HEK293T (cell line): Measurements from ENCODE around the gene TULP3.

Experiments
- CTCF ChIA-PET: fragments of 350-600 bp; formaldehyde crosslinking; extraction: SDS; loops from one replicate; lab custom pipeline; 2021; ENCODE audit warnings: antibody characterized with exemption, inconsistent platforms; lab: Yijun Ruan, JAX
- POLR2A ChIA-PET: fragments of 350-600 bp; formaldehyde crosslinking; extraction: SDS; loops from one replicate; lab custom pipeline; 2020; ENCODE audit warnings: antibody characterized with exemption, inconsistent platforms; lab: Yijun Ruan, JAX
- DNase-seq: peaks from one replicate; pipeline ENCODE4 v3.0.0; 2012; ENCODE audit warnings: mixed read lengths; ENCODE audit errors: extremely low spot score
- ARNT ChIP-seq: fragments of 450-650 bp; IDR thresholded peaks from 2 replicates; pipeline ENCODE4 v1.6.1; 2017; ENCODE audit warnings: mild to moderate bottlenecking
- BHLHE40 ChIP-seq: fragments of 450-650 bp; IDR thresholded peaks from 2 replicates; pipeline ENCODE4 v1.6.1; 2016; ENCODE audit warnings: mild to moderate bottlenecking, moderate library complexity, borderline replicate concordance
- CTBP1 ChIP-seq: fragments of 450-650 bp; IDR thresholded peaks from 2 replicates; pipeline ENCODE4 v1.6.1; 2016; ENCODE audit warnings: borderline replicate concordance
- ELF4 ChIP-seq: fragments of 450-650 bp; IDR thresholded peaks from 2 replicates; pipeline ENCODE4 v1.6.1; 2017; ENCODE audit warnings: antibody characterized with exemption
- FOXA1 ChIP-seq: fragments of 450-650 bp; IDR thresholded peaks from 2 replicates; pipeline ENCODE4 v1.6.1; 2016; ENCODE audit warnings: mild to moderate bottlenecking
- FOXK2 ChIP-seq: fragments of 450-650 bp; IDR thresholded peaks from 2 replicates; pipeline ENCODE4 v1.6.1; 2016; ENCODE audit warnings: mild to moderate bottlenecking
- FOXM1 ChIP-seq: fragments of 450-650 bp; IDR thresholded peaks from 2 replicates; pipeline ENCODE4 v1.6.1; 2017; ENCODE audit warnings: mild to moderate bottlenecking, borderline replicate concordance
- HDGF ChIP-seq: fragments of 450-650 bp; IDR thresholded peaks from 2 replicates; pipeline ENCODE4 v1.6.1; 2017; ENCODE audit warnings: antibody characterized with exemption, borderline replicate concordance
- L3MBTL2 ChIP-seq: fragments of 450-650 bp; conservative IDR thresholded peaks from 2 replicates; pipeline ENCODE4 v1.6.1; 2016; ENCODE audit warnings: mild to moderate bottlenecking
- LEF1 ChIP-seq: fragments of 450-650 bp; IDR thresholded peaks from 2 replicates; pipeline ENCODE4 v1.6.1; 2017; ENCODE audit warnings: mild to moderate bottlenecking, borderline replicate concordance
- NFRKB ChIP-seq: fragments of 450-650 bp; IDR thresholded peaks from 2 replicates; pipeline ENCODE4 v1.6.1; 2016; ENCODE audit warnings: mild to moderate bottlenecking, moderate library complexity
- SP1 ChIP-seq: fragments of 450-650 bp; IDR thresholded peaks from 2 replicates; pipeline ENCODE4 v1.6.1; 2017
- SUZ12 ChIP-seq: fragments of 450-650 bp; IDR thresholded peaks from 2 replicates; pipeline ENCODE4 v1.6.1; 2016; ENCODE audit warnings: mild to moderate bottlenecking
- TARDBP ChIP-seq: fragments of 450-650 bp; IDR thresholded peaks from 2 replicates; pipeline ENCODE4 v1.6.1; 2016
- ZNF384 ChIP-seq: fragments of 450-650 bp; IDR thresholded peaks from 2 replicates; pipeline ENCODE4 v1.6.1; 2016
- TF ChIP-seq, protein P1 (sequence below): fragments of 450-650 bp; IDR thresholded peaks from 2 replicates; pipeline ENCODE4 v1.6.1; 2016

Gene TULP3

DNA sequence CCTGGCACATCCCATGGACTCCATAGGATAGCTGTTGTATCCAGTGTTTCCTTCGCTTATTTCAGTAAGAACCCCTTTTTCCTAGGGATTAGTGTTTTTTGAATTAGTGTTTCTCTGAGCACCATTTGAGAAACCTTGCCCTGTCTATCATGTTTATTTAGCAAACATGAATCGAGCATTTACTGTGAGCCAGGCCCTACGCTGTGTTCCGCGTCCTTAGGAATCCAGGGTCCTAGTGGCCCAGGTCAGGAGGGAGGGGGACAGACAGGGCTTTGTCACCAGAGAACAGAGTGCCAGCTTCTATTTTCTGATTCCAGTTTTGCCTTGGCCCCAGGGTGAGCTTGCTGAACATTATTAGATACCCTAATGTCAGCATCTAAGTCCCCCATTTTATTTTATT is 71.0 kb downstream of the TULP3 start:
- no peak for DNase-seq
- no peak for TF ChIP-seq NFRKB
- TF ChIP-seq CTBP1 = no peak
- TF ChIP-seq SUZ12 = no peak
- TF ChIP-seq HDGF = no peak
- TF ChIP-seq, protein P1, sequence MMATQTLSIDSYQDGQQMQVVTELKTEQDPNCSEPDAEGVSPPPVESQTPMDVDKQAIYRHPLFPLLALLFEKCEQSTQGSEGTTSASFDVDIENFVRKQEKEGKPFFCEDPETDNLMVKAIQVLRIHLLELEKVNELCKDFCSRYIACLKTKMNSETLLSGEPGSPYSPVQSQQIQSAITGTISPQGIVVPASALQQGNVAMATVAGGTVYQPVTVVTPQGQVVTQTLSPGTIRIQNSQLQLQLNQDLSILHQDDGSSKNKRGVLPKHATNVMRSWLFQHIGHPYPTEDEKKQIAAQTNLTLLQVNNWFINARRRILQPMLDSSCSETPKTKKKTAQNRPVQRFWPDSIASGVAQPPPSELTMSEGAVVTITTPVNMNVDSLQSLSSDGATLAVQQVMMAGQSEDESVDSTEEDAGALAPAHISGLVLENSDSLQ = 0 out of 2 replicates have a peak, but pooled peaks have one; percentile 3
- ChIA-PET POLR2A (no interaction called here), CTCF (no interaction called here)

DNA sequence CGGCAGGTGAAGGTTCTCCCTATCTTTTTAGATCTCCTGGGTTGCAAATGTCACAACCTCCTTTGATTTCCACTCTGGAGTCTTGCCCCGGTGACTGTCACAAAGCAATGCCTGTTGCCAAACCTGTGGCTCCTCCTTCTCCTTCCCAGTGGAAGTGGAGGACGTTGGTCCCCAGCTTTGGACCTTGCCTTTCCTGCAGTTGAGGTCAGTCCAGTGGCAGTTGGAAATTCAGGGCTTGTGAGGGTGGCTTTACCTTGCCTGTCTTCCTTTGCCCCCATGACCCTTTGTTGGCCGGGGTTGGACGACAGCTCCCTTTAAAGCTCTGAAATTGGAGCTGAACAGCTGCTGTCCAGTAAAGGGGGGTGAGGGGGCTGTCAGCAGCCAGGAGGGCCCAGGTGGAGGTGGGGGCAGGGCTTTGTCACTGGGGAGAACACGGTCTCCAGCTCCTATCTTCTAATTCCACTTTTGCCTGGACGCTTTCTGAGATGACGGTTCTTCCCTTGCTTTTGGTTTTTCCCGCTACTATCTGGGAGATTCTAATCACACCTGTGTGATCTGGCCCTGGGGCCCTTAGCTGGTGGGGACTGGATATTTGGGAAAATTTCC is 72.6 kb downstream of the TULP3 start:
- no peak for DNase-seq
- ChIA-PET CTCF (interaction anchor here (1.0 kb wide), 1 partner anchor 14 kb away, joined by 3 read pairs; no protein-coding TSS in a partner anchor), POLR2A (interaction anchor here (1.2 kb wide), 1 partner anchor 73 kb away, joined by 3 read pairs; the partner anchor contains the start of gene TULP3)
- TF ChIP-seq SP1 (no peak), L3MBTL2 (no peak), ARNT (no peak), LEF1 (no peak), CTBP1 (no peak), ZNF384 (no peak), TARDBP (no peak), FOXA1 (no peak), FOXM1 (no peak), FOXK2 (no peak), ELF4 (no peak), SUZ12 (no peak), NFRKB (no peak), BHLHE40 (no peak), HDGF (no peak)
- TF ChIP-seq, protein P1 = no peak

DNA sequence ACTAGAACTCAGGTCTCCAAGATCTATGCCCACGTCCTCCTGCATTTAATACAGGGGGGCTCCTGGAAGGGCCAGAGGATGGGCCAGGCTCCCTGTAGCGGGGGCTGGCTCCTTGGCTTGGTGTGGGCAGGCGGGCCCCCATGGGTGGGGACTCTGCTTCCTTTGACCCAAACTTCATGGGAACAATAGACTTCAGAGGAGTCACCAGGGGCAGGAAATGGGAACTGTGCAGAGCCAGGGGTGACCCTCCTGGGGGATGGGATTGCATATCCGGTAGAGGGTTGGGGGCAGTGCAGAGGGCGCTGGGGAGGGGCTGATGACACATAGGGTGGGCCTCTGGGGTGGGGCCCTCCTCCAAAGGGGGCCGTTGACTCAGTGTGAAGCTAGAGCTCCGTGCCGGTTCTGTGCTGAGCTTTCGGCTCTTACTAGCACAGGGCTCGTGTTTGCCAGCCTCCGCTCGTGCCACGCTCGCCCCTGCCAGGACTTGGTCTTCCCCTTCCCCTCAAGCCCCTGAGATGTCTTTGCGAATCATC is 73.1 kb downstream of the TULP3 start:
- POLR2A ChIA-PET = interaction anchor here (1.2 kb wide), 1 partner anchor 73 kb away, joined by 3 read pairs; the partner anchor contains the start of gene TULP3
- DNase-seq = no peak
- CTCF ChIA-PET = interaction anchor here (1.0 kb wide), 1 partner anchor 14 kb away, joined by 3 read pairs; no protein-coding TSS in a partner anchor
- TF ChIP-seq SUZ12 (no peak), FOXK2 (no peak), NFRKB (no peak), ARNT (no peak), ELF4 (no peak), LEF1 (no peak), TARDBP (no peak), FOXA1 (no peak), ZNF384 (no peak), SP1 (no peak), BHLHE40 (no peak), HDGF (no peak), FOXM1 (no peak), L3MBTL2 (no peak), CTBP1 (no peak)
- TF ChIP-seq, protein P1 = no peak

DNA sequence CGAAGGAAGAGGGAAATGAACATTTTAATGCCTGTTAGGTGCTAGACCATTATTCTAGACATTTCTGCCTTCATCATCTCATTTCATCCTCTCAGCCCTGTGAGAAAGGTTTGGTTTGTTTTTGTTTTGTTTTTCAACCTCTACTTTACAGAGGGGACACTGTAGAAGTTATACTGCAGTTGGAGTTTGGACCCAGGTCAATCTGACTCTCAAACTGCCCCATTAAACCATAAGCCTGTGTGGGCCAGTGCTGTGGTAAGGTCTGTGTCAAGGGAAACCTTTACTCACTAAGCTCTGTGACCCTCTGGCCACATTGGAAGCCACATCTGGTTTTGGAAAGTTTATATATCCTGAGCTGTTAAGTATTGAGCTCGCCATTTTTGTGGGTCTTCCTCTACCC is 77.0 kb downstream of the TULP3 start:
- POLR2A ChIA-PET = no interaction called here
- TF ChIP-seq L3MBTL2 (no peak), BHLHE40 (no peak)
- no peak for DNase-seq
- CTCF ChIA-PET = interaction anchor here (0.6 to 0.7 kb wide), 2 partner anchors 46 to 236 kb away, joined by 3 read pairs; no protein-coding TSS in a partner anchor

DNA sequence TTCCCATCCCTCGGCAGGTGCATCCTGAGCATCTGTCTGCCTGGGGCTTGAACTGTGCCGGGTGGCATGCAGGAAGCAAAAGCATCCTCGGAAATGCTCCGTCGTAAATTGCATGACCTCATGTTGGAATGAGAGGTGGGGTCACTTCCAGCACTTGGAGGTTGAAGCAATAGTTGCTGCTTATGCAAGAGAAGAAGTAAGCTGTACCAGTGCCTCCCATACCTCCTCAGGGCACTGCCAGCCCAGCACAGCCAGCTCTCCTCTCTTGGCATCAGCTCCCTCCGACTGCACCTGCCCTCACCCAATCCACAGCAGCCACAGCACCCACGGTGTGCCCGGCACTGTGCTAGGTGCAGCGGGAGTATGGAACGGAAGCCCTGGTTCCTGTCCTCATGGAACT is 80.1 kb downstream of the TULP3 start:
- DNase-seq = no peak
- ChIA-PET CTCF (no interaction called here), POLR2A (no interaction called here)
- TF ChIP-seq ARNT (no peak), ELF4 (no peak), NFRKB (no peak), SUZ12 (no peak), BHLHE40 (no peak), L3MBTL2 (no peak), HDGF (no peak), LEF1 (no peak), ZNF384 (no peak), FOXM1 (no peak), FOXA1 (no peak), FOXK2 (no peak), CTBP1 (no peak), SP1 (no peak), TARDBP (no peak)
- TF ChIP-seq, protein P1 = no peak
